Gastroesophageal sphincter (tissue), 3 donors: ENCODE results near the gene RFXAP.

Experiments
- CTCF ChIP-seq, 4 experiments: fragments of 200-600 bp in 2 of 4; fragments of 450-650 bp in 2 of 4; sonication (generic) in 1 of 4; IDR thresholded peaks; one replicate each; pipeline ENCODE4 v1.5.1; 2017 to 2019; ENCODE audit warnings: antibody characterized with exemption in 4 of 4, mild to moderate bottlenecking in 2 of 4, moderate library complexity in 2 of 4
- EP300 ChIP-seq: sonication (generic); formaldehyde crosslinking; IDR thresholded peaks from one replicate; pipeline ENCODE4 v1.6.1; 2017; ENCODE audit warnings: antibody characterized with exemption, mild to moderate bottlenecking
- POLR2A ChIP-seq, 2 donors: fragments of 450-650 bp; IDR thresholded peaks; one replicate each; pipeline ENCODE4 v1.6.1; 2017; ENCODE audit warnings: antibody characterized with exemption in 2 of 2, mild to moderate bottlenecking in 2 of 2, moderate library complexity in 1 of 2
- POLR2AphosphoS5 ChIP-seq: sonication (generic); formaldehyde crosslinking; IDR thresholded peaks from one replicate; pipeline ENCODE4 v1.6.1; 2017; ENCODE audit warnings: antibody characterized with exemption

- TF ChIP-seq CTCF (IDR thresholded peaks at IDR 0.05) (no peak), POLR2AphosphoS5 (no peak), EP300 (no peak), POLR2A (IDR thresholded peaks at IDR 0.05) (no peak)
Measured at GRCh38 chr13:36788276-36788675, 30.7 kb upstream of the RFXAP start.
